A549 (cell line): ENCODE results near the gene RNF32. TPM values are rescaled to one million over a fixed set of nuclear protein-coding genes. Genes with fewer than 3 reads are reported as not detected.

Experiments used
- ATAC-seq, 2 experiments: fragments of 200-7000 bp in 1 of 2; fragments of >200 bp in 1 of 2; cut with Nextera tagmentation in 1 of 2; cut with Tn5 transposase in 1 of 2; 3 replicates each; pipeline versions ENCODE4 v1.8.0 to v1.9.1; 2018 to 2020; ENCODE audit warnings: mild to moderate bottlenecking in 1 of 2, moderate library complexity in 1 of 2
- CTCF ChIA-PET: fragments of 300-600 bp; sonication (Branson Sonifier 250); formaldehyde crosslinking; extraction: SDS; loops from one replicate; lab custom pipeline; 2021; ENCODE audit warnings: antibody characterized with exemption, inconsistent platforms; lab: Yijun Ruan, JAX
- POLR2A ChIA-PET: fragments of 350-600 bp; formaldehyde crosslinking; extraction: SDS; loops from one replicate; lab custom pipeline; 2021; ENCODE audit warnings: antibody characterized with exemption, inconsistent platforms; lab: Yijun Ruan, JAX
- DNase-seq, 2 experiments: peaks; one replicate each; pipeline versions ENCODE4 v3.0.0 to v3.0.0-alpha.2; 2011 to 2016; ENCODE audit warnings: low read depth in 1 of 2, low spot score in 1 of 2
- FAIRE-seq: peaks from 2 replicates; lab custom pipeline; 2011; peaks lifted over from hg19 to GRCh38; lab: Jason Lieb, UNC
- H3K27ac ChIP-seq, 2 experiments: fragments of >200 bp; sonication (Bioruptor Twin); formaldehyde crosslinking; 3 replicates each; pipeline ENCODE4 v1.5.1; 2016 to 2017
- H3K4me1 ChIP-seq: fragments of >200 bp; sonication (Bioruptor Twin); formaldehyde crosslinking; 3 replicates; pipeline ENCODE4 v1.6.1; 2016
- H3K4me2 ChIP-seq: fragments of >200 bp; sonication (Bioruptor Twin); formaldehyde crosslinking; 3 replicates; pipeline ENCODE4 v1.6.1; 2016
- H3K4me3 ChIP-seq: fragments of >200 bp; sonication (Bioruptor Twin); formaldehyde crosslinking; 3 replicates; pipeline ENCODE4 v1.5.1; 2016
- H3K9me3 ChIP-seq: fragments of >200 bp; sonication (Bioruptor Twin); formaldehyde crosslinking; 3 replicates; pipeline ENCODE4 v1.6.1; 2016
- ATOH8 ChIP-seq: fragments of 250-450 bp; sonication (Bioruptor Pico); IDR thresholded peaks from 2 replicates; pipeline ENCODE4 v1.5.0; 2020; ENCODE audit warnings: low read depth, mild to moderate bottlenecking, moderate library complexity
- CBX2 ChIP-seq: fragments of 200-600 bp; sonication (generic); IDR thresholded peaks from 2 replicates; pipeline ENCODE4 v1.6.1; 2016; ENCODE audit warnings: low read depth, mild to moderate bottlenecking, borderline replicate concordance
- CBX8 ChIP-seq: fragments of 200-600 bp; sonication (generic); IDR thresholded peaks from 2 replicates; pipeline ENCODE4 v1.6.1; 2016
- CEBPB ChIP-seq, 2 experiments: fragments of >200 bp in 1 of 2; sonication (Bioruptor Twin) in 1 of 2; formaldehyde crosslinking in 1 of 2; IDR thresholded peaks; 2 replicates each; pipeline ENCODE4 v1.6.1; 2012 to 2016
- CHD4 ChIP-seq: fragments of 200-600 bp; sonication (generic); IDR thresholded peaks from 2 replicates; pipeline ENCODE4 v1.6.1; 2016; ENCODE audit warnings: antibody characterized with exemption, mild to moderate bottlenecking, borderline replicate concordance
- CTCF ChIP-seq: fragments of >200 bp; sonication (Bioruptor Twin); formaldehyde crosslinking; IDR thresholded peaks from 3 replicates; pipeline ENCODE4 v1.5.1; 2016
- EHF ChIP-seq: fragments of 250-450 bp; sonication (Bioruptor Pico); IDR thresholded peaks from 2 replicates; pipeline ENCODE4 v1.5.0; 2020; ENCODE audit warnings: mild to moderate bottlenecking
- EP300 ChIP-seq, 2 experiments: fragments of >200 bp; sonication (Bioruptor Twin); formaldehyde crosslinking; IDR thresholded peaks; 2 replicates in 1 of 2; 3 replicates in 1 of 2; pipeline ENCODE4 v1.6.1; 2016 to 2017
- ESRRA ChIP-seq: fragments of 150-350 bp; IDR thresholded peaks from 2 replicates; pipeline ENCODE4 v1.6.1; 2014; ENCODE audit warnings: mild to moderate bottlenecking, low read length, borderline replicate concordance
- GATA3 ChIP-seq: IDR thresholded peaks from 2 replicates; pipeline ENCODE4 v1.6.1; 2012; ENCODE audit warnings: borderline replicate concordance
- HDAC2 ChIP-seq: fragments of 200-600 bp; sonication (generic); IDR thresholded peaks from 2 replicates; pipeline ENCODE4 v1.6.1; 2016
- HEYL ChIP-seq: fragments of 250-450 bp; sonication (Bioruptor Pico); IDR thresholded peaks from 2 replicates; pipeline ENCODE4 v1.8.0; 2021; ENCODE audit warnings: mild to moderate bottlenecking, moderate library complexity
- HMGXB4 ChIP-seq: fragments of 250-450 bp; sonication (Bioruptor Pico); IDR thresholded peaks from 2 replicates; pipeline ENCODE4 v1.5.0; 2021; ENCODE audit warnings: mild to moderate bottlenecking, moderate library complexity, borderline replicate concordance
- JUNB ChIP-seq: fragments of >200 bp; sonication (Bioruptor Twin); formaldehyde crosslinking; IDR thresholded peaks from 2 replicates; pipeline ENCODE4 v1.6.1; 2016
- KDM1A ChIP-seq: fragments of 200-600 bp; sonication (generic); IDR thresholded peaks from 2 replicates; pipeline ENCODE4 v1.6.1; 2016; ENCODE audit warnings: low read depth, mild to moderate bottlenecking
- KDM5A ChIP-seq: fragments of 200-600 bp; sonication (generic); IDR thresholded peaks from 2 replicates; pipeline ENCODE4 v1.6.1; 2016; ENCODE audit warnings: antibody characterized with exemption, mild to moderate bottlenecking
- MAFK ChIP-seq: fragments of 450-650 bp; IDR thresholded peaks from 2 replicates; pipeline ENCODE4 v1.6.1; 2014; ENCODE audit not compliant: partially characterized antibody
- MAX ChIP-seq: IDR thresholded peaks from 2 replicates; pipeline ENCODE4 v1.6.1; 2012
- MYC ChIP-seq: IDR thresholded peaks from 2 replicates; pipeline ENCODE4 v1.6.1; 2012; ENCODE audit warnings: mild to moderate bottlenecking, inconsistent platforms, low read length, improper control_type of control experiment, borderline replicate concordance
- NFE2L2 ChIP-seq: fragments of 150-350 bp; conservative IDR thresholded peaks from 2 replicates; pipeline ENCODE4 v1.6.1; 2014; ENCODE audit warnings: low read length
- NPAS2 ChIP-seq: fragments of 250-450 bp; sonication (Bioruptor Pico); IDR thresholded peaks from 2 replicates; pipeline ENCODE4 v1.8.0; 2022; ENCODE audit warnings: mild to moderate bottlenecking, moderate library complexity, borderline replicate concordance
- NR3C1 ChIP-seq: fragments of >200 bp; sonication (Bioruptor Twin); formaldehyde crosslinking; IDR thresholded peaks from 3 replicates; pipeline ENCODE4 v1.6.1; 2017
- PBX3 ChIP-seq: IDR thresholded peaks from 2 replicates; pipeline ENCODE4 v1.6.1; 2012
- POLR2A ChIP-seq: IDR thresholded peaks from 2 replicates; pipeline ENCODE4 v1.6.1; 2012; ENCODE audit warnings: mild to moderate bottlenecking, low read length
- POLR2AphosphoS2 ChIP-seq: conservative IDR thresholded peaks from 2 replicates; pipeline ENCODE4 v1.6.1; 2012; ENCODE audit warnings: low read length, improper control_type of control experiment, inconsistent platforms
- RAD21 ChIP-seq, 2 experiments: fragments of >200 bp in 1 of 2; sonication (Bioruptor Twin) in 1 of 2; formaldehyde crosslinking in 1 of 2; IDR thresholded peaks in 1 of 2; conservative IDR thresholded peaks in 1 of 2; 2 replicates in 1 of 2; 3 replicates in 1 of 2; pipeline ENCODE4 v1.6.1; 2012 to 2018; ENCODE audit warnings: inconsistent platforms in 1 of 2
- RARB ChIP-seq: fragments of 250-450 bp; sonication (Bioruptor Pico); IDR thresholded peaks from 2 replicates; pipeline ENCODE4 v1.8.0; 2021; ENCODE audit warnings: mild to moderate bottlenecking, moderate library complexity
- RCOR1 ChIP-seq: fragments of 150-350 bp; IDR thresholded peaks from 2 replicates; pipeline ENCODE4 v1.6.1; 2014; ENCODE audit warnings: antibody characterized with exemption, low read length, low read depth
- RFX5 ChIP-seq: fragments of 450-650 bp; IDR thresholded peaks from 2 replicates; pipeline ENCODE4 v1.7.1; 2014; ENCODE audit warnings: antibody characterized with exemption, mild to moderate bottlenecking, moderate library complexity
- SMC3 ChIP-seq: fragments of >200 bp; sonication (Bioruptor Twin); formaldehyde crosslinking; IDR thresholded peaks from 3 replicates; pipeline ENCODE4 v1.6.1; 2018; ENCODE audit warnings: inconsistent platforms
- SREBF2 ChIP-seq: fragments of 450-650 bp; IDR thresholded peaks from 2 replicates; pipeline ENCODE4 v1.6.1; 2014; ENCODE audit warnings: mild to moderate bottlenecking, moderate library complexity
- TFCP2L1 ChIP-seq: fragments of 250-450 bp; sonication (Bioruptor Pico); IDR thresholded peaks from 2 replicates; pipeline ENCODE4 v1.5.0; 2021; ENCODE audit warnings: mild to moderate bottlenecking
- TP53 ChIP-seq: fragments of 250-450 bp; sonication (Bioruptor Pico); IDR thresholded peaks from 2 replicates; pipeline ENCODE4 v1.5.0; 2021; ENCODE audit warnings: mild to moderate bottlenecking, moderate library complexity
- USF2 ChIP-seq: fragments of 450-650 bp; IDR thresholded peaks from 2 replicates; pipeline ENCODE4 v1.6.1; 2014; ENCODE audit warnings: antibody characterized with exemption
- ZFP36 ChIP-seq: fragments of 450-650 bp; IDR thresholded peaks from 2 replicates; pipeline ENCODE4 v1.6.1; 2014; ENCODE audit warnings: borderline replicate concordance; ENCODE audit not compliant: partially characterized antibody
- ZSCAN20 ChIP-seq: fragments of 250-450 bp; sonication (Bioruptor Pico); IDR thresholded peaks from 2 replicates; pipeline ENCODE4 v1.8.0; 2022; ENCODE audit warnings: mild to moderate bottlenecking, moderate library complexity
- WGBS: methylation state at CpG from one replicate; pipeline ENCODE4 v1.1.6; 2017; ENCODE audit errors: missing lambda C conversion rate; 5-methylcytosine and 5-hydroxymethylcytosine counted together
- polyA minus RNA-seq: library from RNA; depleted of rRNA, polyadenylated mRNA; stranded (reverse); fragments of >200 nt; gene quantifications from 2 replicates; pipeline ENCODE4 v1.2.3, GENCODE V29; 2011; rRNA and poly(A)+ RNA removed
- polyA plus RNA-seq, 4 experiments: library from polyadenylated mRNA; depleted of rRNA in 3 of 4; stranded (reverse); fragments of >200 nt; fragmentation: RNase III in 1 of 4; extraction: RNeasy Plus Mini Kit Qiagen cat#74134 plus additional on column Dnase treatment in 1 of 4; gene quantifications; 2 replicates in 3 of 4; 3 replicates in 1 of 4; pipeline ENCODE4 v1.2.3, GENCODE V29; 2011 to 2017

Gene RNF32
- polyA plus RNA-seq (2011; rRNA removed) (2.5 and 2.8 TPM in 2 replicates), polyA plus RNA-seq (2017; fragmentation: RNase III; extraction: RNeasy Plus Mini Kit Qiagen cat#74134 plus additional on column Dnase treatment) (1.3 to 1.8 TPM (median 1.4 TPM) in 3 replicates), polyA minus RNA-seq (1.0 and 2.0 TPM in 2 replicates)
- 0.70 TPM in 2 replicates for polyA plus RNA-seq (2012; cell fraction: cytosol; rRNA removed)
- polyA plus RNA-seq (2012; cell fraction: nucleus; rRNA removed): 0.30 and 1.1 TPM in 2 replicates

- FAIRE-seq: no peak
- Histone ChIP-seq H3K4me1 (peaks cover 6% of the 10 kb centered on the region; the same call in 2 of the 3 replicates), H3K4me2 (peak within 1 kb of the TSS; percentile 98), H3K9me3 (peaks cover 11% of the 10 kb centered on the region), H3K27ac (peak within 1 kb of the TSS; percentile 87 to 95), H3K4me3 (peak within 1 kb of the TSS; percentile 70)
- WGBS: 4% methylated on average over 5 of the region's 85 CpGs
- ChIA-PET CTCF (interaction anchor here (0.8 to 1.0 kb wide), 2 partner anchors 10 to 843 kb away, joined by 3 to 4 read pairs; no protein-coding TSS in a partner anchor), POLR2A (interaction anchor here (0.9 kb wide), 1 partner anchor 67 kb away, joined by 3 read pairs; no protein-coding TSS in a partner anchor)
- DNase-seq: peak; percentile 93 to 96
- peak; percentile 89 to 93 for ATAC-seq
- TF ChIP-seq HEYL (CRISPR knock-in tag) (peak; percentile 71; the same call in 1 of the 2 replicates), NR3C1 (no peak), CEBPB (IDR thresholded peaks at IDR 0.05) (no peak), KDM1A (no peak), SREBF2 (no peak), ESRRA (no peak), RARB (CRISPR knock-in tag) (no peak), POLR2AphosphoS2 (no peak), CBX8 (no peak), ATOH8 (CRISPR knock-in tag) (no peak; the same call in 1 of the 2 replicates), HDAC2 (0 out of 2 replicates have a peak, but pooled peaks have one; percentile 31), ZSCAN20 (CRISPR knock-in tag) (no peak), HMGXB4 (CRISPR knock-in tag) (0 out of 2 replicates have a peak, but pooled peaks have one; percentile 37), GATA3 (no peak), CTCF (no peak), CBX2 (no peak), MAFK (no peak), PBX3 (no peak), EP300 (IDR thresholded peaks at IDR 0.05) (no peak), POLR2A (peak; percentile 58), JUNB (no peak), MAX (peak; percentile 99), TFCP2L1 (CRISPR knock-in tag) (peak; percentile 75), NFE2L2 (no peak), TP53 (CRISPR knock-in tag) (peak; percentile 70), NPAS2 (CRISPR knock-in tag) (no peak), MYC (no peak), RFX5 (no peak), KDM5A (no peak), RAD21 (conservative IDR thresholded peaks at IDR 0.05 in 1 of 2, IDR thresholded peaks at IDR 0.05 in 1 of 2) (0 out of 5 replicates have a peak, but pooled peaks of 1 of the 2 experiments have one; percentile 8), CHD4 (no peak), USF2 (no peak), SMC3 (no peak; the same call in 2 of the 3 replicates), ZFP36 (no peak), EHF (CRISPR knock-in tag) (no peak), RCOR1 (no peak)
Measured at GRCh38 chr7:156640257-156640948, at the start of gene RNF32. TSS of gene RNF32 (plus strand) at chr7:156640774. CDS start at chr7:156643878, 3,104 bp downstream.
